LNCAP (cell line): ENCODE measurements around the gene NHS.

ENCODE experiments used
- TF ChIP-seq, protein P1 (sequence below): fragments of 450-650 bp; IDR thresholded peaks from 2 replicates; pipeline ENCODE4 v1.5.1; 2017; ENCODE audit warnings: mild to moderate bottlenecking

NHS gene

DNA sequence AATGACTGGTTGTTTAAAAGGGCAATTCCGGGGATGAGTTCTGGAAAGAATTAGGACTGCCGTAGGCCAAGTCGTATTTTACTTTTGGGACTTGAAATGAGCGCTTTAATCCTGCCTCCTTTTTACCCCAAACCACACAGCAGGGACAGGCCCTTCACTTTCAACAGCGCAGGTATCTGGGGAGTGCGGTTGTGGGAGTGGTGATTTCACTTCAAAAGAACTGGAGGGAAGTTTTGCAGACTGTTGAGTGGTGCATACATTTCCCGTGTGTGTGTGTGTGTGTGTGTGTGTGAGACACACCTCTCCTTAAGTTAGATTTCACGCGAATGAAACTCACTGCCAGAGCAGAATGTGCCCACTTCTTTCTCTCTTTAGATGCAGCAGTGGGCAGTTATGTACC, 2.8 kb downstream of the NHS start:
- TF ChIP-seq, protein P1, sequence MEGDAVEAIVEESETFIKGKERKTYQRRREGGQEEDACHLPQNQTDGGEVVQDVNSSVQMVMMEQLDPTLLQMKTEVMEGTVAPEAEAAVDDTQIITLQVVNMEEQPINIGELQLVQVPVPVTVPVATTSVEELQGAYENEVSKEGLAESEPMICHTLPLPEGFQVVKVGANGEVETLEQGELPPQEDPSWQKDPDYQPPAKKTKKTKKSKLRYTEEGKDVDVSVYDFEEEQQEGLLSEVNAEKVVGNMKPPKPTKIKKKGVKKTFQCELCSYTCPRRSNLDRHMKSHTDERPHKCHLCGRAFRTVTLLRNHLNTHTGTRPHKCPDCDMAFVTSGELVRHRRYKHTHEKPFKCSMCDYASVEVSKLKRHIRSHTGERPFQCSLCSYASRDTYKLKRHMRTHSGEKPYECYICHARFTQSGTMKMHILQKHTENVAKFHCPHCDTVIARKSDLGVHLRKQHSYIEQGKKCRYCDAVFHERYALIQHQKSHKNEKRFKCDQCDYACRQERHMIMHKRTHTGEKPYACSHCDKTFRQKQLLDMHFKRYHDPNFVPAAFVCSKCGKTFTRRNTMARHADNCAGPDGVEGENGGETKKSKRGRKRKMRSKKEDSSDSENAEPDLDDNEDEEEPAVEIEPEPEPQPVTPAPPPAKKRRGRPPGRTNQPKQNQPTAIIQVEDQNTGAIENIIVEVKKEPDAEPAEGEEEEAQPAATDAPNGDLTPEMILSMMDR, result no peak

DNA sequence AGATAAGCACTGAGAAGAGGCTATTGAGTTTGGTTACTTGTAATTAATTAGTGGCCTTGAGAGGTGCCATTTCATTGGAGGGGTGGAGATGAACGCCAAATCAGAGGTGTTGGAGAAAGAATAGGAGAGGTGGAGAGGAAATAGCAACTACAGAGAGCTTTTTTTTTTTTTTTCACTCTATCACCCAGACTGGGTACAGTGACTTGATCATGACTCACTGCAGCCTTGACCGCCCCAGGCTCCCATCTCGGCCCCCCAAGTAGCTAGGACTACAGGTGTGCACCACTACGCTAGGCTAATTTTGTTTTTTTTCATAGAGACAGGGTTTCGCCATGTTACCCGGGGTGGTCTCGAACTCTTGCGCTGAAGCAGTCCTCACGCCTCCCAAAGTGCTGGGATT, 5.2 kb downstream of the NHS start:
- TF ChIP-seq, protein P1, result no peak

DNA sequence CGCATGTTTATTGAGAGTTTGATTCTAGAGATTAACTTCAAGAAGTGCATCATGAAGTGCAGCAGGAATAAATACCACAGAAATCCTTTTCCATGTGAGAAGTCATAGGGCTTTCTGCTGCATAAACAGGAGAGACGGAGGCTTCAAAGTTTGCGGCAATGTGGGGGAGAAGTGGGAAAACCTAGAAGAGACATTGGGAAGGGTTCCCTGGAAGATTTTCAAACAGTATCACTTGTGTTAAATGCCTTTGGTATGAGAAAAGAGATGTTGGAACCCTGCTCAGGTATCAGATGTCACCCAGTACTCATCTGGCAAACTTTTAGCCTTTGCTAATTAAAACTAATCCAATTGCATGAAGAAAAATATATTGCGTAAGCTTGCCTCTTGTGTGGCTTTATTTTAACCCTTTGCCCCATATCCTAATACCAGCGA, 15.4 kb downstream of the NHS start:
- TF ChIP-seq, protein P1, result no peak

DNA sequence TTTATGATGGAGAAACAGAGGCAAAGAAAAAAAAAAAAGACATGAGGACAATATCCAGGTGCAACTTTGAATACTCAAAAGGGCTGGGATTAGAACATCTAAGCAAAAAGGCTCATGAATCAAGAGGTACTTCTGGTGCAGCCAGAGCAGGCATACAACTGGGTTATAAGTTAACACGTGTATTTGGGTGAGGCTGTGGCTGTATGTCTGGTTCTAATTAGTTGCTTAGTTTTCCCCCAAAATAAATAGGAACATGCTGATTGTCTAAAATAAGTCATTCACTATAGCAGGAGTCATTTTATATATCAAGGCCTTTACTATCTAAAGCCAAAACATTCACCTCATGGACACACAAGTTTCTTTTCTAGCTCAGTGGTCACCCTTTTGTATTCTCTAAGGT, 20.2 kb downstream of the NHS start:
- TF ChIP-seq, protein P1, result no peak

DNA sequence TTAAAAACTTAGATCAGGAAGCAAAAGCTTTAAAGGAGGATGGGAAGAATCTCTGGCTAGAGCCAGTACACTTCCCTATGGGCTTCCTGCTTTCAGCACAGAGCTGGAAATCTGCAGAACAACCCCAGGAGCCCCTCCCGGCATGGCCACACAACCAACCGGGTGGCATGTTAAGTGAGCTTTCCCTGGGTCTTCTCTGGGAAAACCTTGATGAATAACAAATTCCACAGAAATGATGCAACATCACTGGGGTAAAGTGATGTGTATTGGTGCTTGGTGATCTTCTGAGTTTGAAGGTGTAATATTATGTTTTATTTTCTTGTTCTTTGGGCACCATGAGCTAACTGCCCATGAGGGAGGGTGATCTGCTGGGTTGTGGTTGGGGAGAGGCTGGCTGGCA, 22.1 kb downstream of the NHS start:
- TF ChIP-seq, protein P1, result no peak

DNA sequence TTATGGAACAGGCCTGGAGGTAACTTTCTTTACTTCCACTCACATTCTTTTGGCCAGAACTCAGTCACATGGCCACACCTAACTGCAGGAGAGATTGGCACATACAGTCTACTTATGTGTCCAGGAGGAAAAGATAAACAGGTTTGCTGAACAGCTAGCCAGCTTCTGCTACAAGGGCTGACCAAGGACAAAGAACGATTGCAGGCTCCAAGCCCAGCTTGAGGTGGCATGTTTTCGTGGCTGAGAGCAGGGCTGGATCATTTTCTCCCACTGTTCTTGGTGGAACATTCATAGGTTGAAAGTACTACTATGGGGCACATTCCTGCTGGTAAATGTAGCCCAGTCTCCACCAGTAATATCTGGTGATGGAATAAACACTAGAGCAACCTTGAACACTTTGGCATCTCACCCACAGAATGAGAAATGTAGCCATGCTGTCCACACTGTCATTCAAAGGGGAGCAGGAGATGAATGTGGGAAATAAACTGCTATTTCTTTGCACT, 28.2 kb downstream of the NHS start:
- TF ChIP-seq, protein P1, result no peak

DNA sequence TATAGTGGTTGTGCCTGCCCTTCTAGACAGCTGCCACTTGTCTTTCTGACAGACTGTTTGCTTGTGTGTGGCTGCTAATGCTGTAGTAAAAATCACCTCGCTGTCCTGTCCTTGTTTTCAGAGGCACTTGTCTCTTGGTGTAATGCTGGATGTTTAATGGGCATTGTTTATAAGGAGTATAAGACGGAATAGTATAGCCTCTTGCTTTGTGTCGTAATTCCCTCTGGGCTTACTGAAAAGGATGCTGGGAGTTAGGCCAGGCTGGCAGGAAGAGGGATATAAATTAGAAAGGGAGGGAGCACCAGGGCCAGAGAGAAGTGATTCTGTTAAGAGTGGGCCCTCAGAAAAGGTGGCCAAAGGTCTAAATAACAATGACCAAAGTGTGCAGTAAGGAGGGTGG, 29.0 kb downstream of the NHS start:
- TF ChIP-seq, protein P1, result no peak
